H1 (cell line): ENCODE data around the gene IFT122. TPM values are rescaled to one million over a fixed set of nuclear protein-coding genes. Genes with fewer than 3 reads are reported as not detected.
"Not testable (repeated sequence)": the region's sequence is repeated elsewhere in the genome, so short reads cannot be mapped to it uniquely, and the experiment has no call there.

Experiments
- CTCF ChIA-PET: fragments of 300-600 bp; sonication (Branson Sonifier 250); formaldehyde crosslinking; loops from one replicate; lab custom pipeline; 2021; ENCODE audit not compliant: partially characterized antibody; lab: Charles Lee
- POLR2A ChIA-PET: fragments of 300-600 bp; sonication (Branson Sonifier 250); formaldehyde crosslinking; loops from one replicate; lab custom pipeline; 2021; ENCODE audit warnings: inconsistent platforms; ENCODE audit not compliant: partially characterized antibody; lab: Charles Lee
- DNase-seq, 2 experiments: peaks; one replicate each; pipeline versions ENCODE4 v3.0.0 to v3.0.0-alpha.2; 2010 to 2022; ENCODE audit warnings: low spot score in 2 of 2, low read depth in 1 of 2, mixed read lengths in 1 of 2
- FAIRE-seq: peaks from 2 replicates; lab custom pipeline; 2011; peaks lifted over from hg19 to GRCh38; lab: Jason Lieb, UNC
- H2AFZ ChIP-seq: 2 replicates; pipeline ENCODE4 v1.8.1; 2012; ENCODE audit warnings: low read length, inconsistent platforms
- H2AK5ac ChIP-seq: 2 replicates; pipeline ENCODE4 v1.6.1; 2013; ENCODE audit warnings: low read depth, low read length
- H2BK120ac ChIP-seq: replicated peaks from 2 replicates; pipeline ENCODE3; 2013; ENCODE audit warnings: low read depth, low read length, inconsistent platforms
- H2BK12ac ChIP-seq: 2 replicates; pipeline ENCODE4 v1.6.1; 2013; ENCODE audit warnings: low read depth, low read length
- H2BK15ac ChIP-seq: 2 replicates; pipeline ENCODE4 v1.6.1; 2013; ENCODE audit warnings: low read length
- H2BK20ac ChIP-seq: 2 replicates; pipeline ENCODE4 v1.6.1; 2013; ENCODE audit warnings: low read length
- H2BK5ac ChIP-seq: 2 replicates; pipeline ENCODE4 v1.6.1; 2013; ENCODE audit warnings: low read depth, low read length
- H3K14ac ChIP-seq: 2 replicates; pipeline ENCODE4 v1.6.1; 2013; ENCODE audit warnings: inconsistent platforms; ENCODE audit not compliant: insufficient read length
- H3K18ac ChIP-seq: 2 replicates; pipeline ENCODE4 v1.6.1; 2013; ENCODE audit warnings: low read length; ENCODE audit errors: extremely low read depth
- H3K23ac ChIP-seq: 2 replicates; pipeline ENCODE4 v1.6.1; 2013; ENCODE audit warnings: inconsistent platforms; ENCODE audit not compliant: insufficient read length
- H3K23me2 ChIP-seq: 2 replicates; pipeline ENCODE4 v1.6.1; 2013; ENCODE audit warnings: low read depth, low read length
- H3K27ac ChIP-seq: 2 replicates; pipeline ENCODE4 v1.6.1; 2011; ENCODE audit warnings: low read depth, low read length, inconsistent platforms
- H3K27me3 ChIP-seq, 4 experiments: replicated peaks in 1 of 4; 1 replicate in 1 of 4; 2 replicates in 3 of 4; pipeline versions ENCODE4 v1.6.1 to v1.8.1; 2011 to 2013; ENCODE audit warnings: low read length in 3 of 4, mild to moderate bottlenecking in 3 of 4, inconsistent platforms in 2 of 4, mixed read lengths in 2 of 4, moderate library complexity in 1 of 4; ENCODE audit not compliant: control insufficient read depth in 3 of 4, insufficient read depth in 3 of 4; ENCODE audit errors: extremely low read depth in 1 of 4
- H3K36me3 ChIP-seq, 4 experiments: 2 replicates each; pipeline versions ENCODE4 v1.6.1 to v1.8.1; 2011 to 2013; ENCODE audit warnings: mild to moderate bottlenecking in 4 of 4, low read length in 3 of 4, moderate library complexity in 2 of 4, control low read depth in 1 of 4, inconsistent platforms in 1 of 4; ENCODE audit not compliant: insufficient read depth in 4 of 4, control insufficient read depth in 2 of 4
- H3K4ac ChIP-seq: replicated peaks from 2 replicates; pipeline ENCODE3; 2013; ENCODE audit warnings: low read length, low read depth, mixed read lengths, inconsistent platforms; ENCODE audit not compliant: insufficient read length
- H3K4me1 ChIP-seq, 4 experiments: replicated peaks in 1 of 4; 1 replicate in 1 of 4; 2 replicates in 3 of 4; pipeline versions ENCODE4 v1.6.1 to v1.8.1; 2011 to 2013; ENCODE audit warnings: low read length in 3 of 4, inconsistent platforms in 2 of 4, mixed read lengths in 1 of 4; ENCODE audit not compliant: insufficient read depth in 4 of 4, control insufficient read depth in 3 of 4
- H3K4me2 ChIP-seq, 2 experiments: 2 replicates each; pipeline versions ENCODE4 v1.6.1 to v1.8.1; 2011 to 2013; ENCODE audit warnings: low read depth in 2 of 2, low read length in 2 of 2, control low read depth in 1 of 2, inconsistent platforms in 1 of 2, mild to moderate bottlenecking in 1 of 2; ENCODE audit not compliant: insufficient read depth in 1 of 2
- H3K4me3 ChIP-seq, 4 experiments: fragments of 200-600, 300-600 bp in 1 of 4; sonication (generic), shearing (Covaris generic), sonication (Bioruptor Twin) in 1 of 4; 2 replicates each; pipeline versions ENCODE4 v1.5.1 to v1.8.1; 2011 to 2016; ENCODE audit warnings: low read length in 4 of 4, low read depth in 3 of 4, control low read depth in 2 of 4, inconsistent platforms in 2 of 4, mild to moderate bottlenecking in 2 of 4, mixed read lengths in 1 of 4, moderate library complexity in 1 of 4; ENCODE audit not compliant: insufficient read depth in 2 of 4; ENCODE audit errors: extremely low read depth in 1 of 4
- H3K56ac ChIP-seq: replicated peaks from 2 replicates; pipeline ENCODE3; 2013; ENCODE audit warnings: low read depth, mild to moderate bottlenecking, mixed read lengths, low read length, inconsistent platforms; ENCODE audit not compliant: insufficient read length
- H3K79me1 ChIP-seq: 2 replicates; pipeline ENCODE4 v1.6.1; 2013; ENCODE audit warnings: low read depth, low read length, control low read depth
- H3K79me2 ChIP-seq, 2 experiments: 2 replicates each; pipeline versions ENCODE4 v1.6.1 to v1.8.1; 2012 to 2013; ENCODE audit warnings: low read length in 2 of 2, mild to moderate bottlenecking in 2 of 2, inconsistent platforms in 1 of 2; ENCODE audit not compliant: insufficient read depth in 2 of 2, control insufficient read depth in 1 of 2
- H3K9ac ChIP-seq, 4 experiments: replicated peaks in 1 of 4; 1 replicate in 1 of 4; 2 replicates in 3 of 4; pipeline versions ENCODE4 v1.6.1 to v1.8.1; 2011 to 2013; ENCODE audit warnings: low read depth in 3 of 4, low read length in 3 of 4, control low read depth in 2 of 4, mild to moderate bottlenecking in 2 of 4, moderate library complexity in 2 of 4, inconsistent platforms in 1 of 4; ENCODE audit errors: extremely low read depth in 1 of 4
- H3K9me3 ChIP-seq, 2 experiments: 2 replicates each; pipeline versions ENCODE4 v1.6.1 to v1.8.1; 2012 to 2013; ENCODE audit warnings: mild to moderate bottlenecking in 2 of 2, moderate library complexity in 2 of 2, control low read depth in 1 of 2, inconsistent platforms in 1 of 2, low read depth in 1 of 2, low read length in 1 of 2, mixed read lengths in 1 of 2; ENCODE audit not compliant: insufficient read depth in 2 of 2
- H4K20me1 ChIP-seq, 2 experiments: replicated peaks in 1 of 2; 2 replicates each; pipeline versions ENCODE3 to v1.8.1; 2011 to 2013; ENCODE audit warnings: inconsistent platforms in 2 of 2, low read length in 2 of 2, mild to moderate bottlenecking in 1 of 2; ENCODE audit not compliant: insufficient read depth in 2 of 2, control insufficient read depth in 1 of 2
- H4K5ac ChIP-seq: 2 replicates; pipeline ENCODE4 v1.6.1; 2013; ENCODE audit warnings: low read length, low read depth, mixed read lengths, inconsistent platforms; ENCODE audit not compliant: insufficient read length
- H4K8ac ChIP-seq: 2 replicates; pipeline ENCODE4 v1.8.0; 2013; ENCODE audit warnings: mild to moderate bottlenecking, moderate library complexity, low read length, inconsistent platforms; ENCODE audit not compliant: insufficient read depth; ENCODE audit errors: extremely low read depth
- H4K91ac ChIP-seq: replicated peaks from 2 replicates; pipeline ENCODE3; 2013; ENCODE audit warnings: low read length, mixed read lengths, inconsistent platforms; ENCODE audit not compliant: insufficient read length
- WGBS, 2 experiments: shearing (Covaris generic) in 1 of 2; methylation state at CpG; one replicate each; pipeline versions ENCODE4 v1.1.6 to v1.1.7; 2013 to 2015; ENCODE audit warnings: low lambda C conversion rate in 2 of 2, mixed read lengths in 2 of 2, inconsistent platforms in 1 of 2, low coverage in 1 of 2, missing lambda C conversion rate in 1 of 2; ENCODE audit not compliant: insufficient replicate concordance in 2 of 2, insufficient coverage in 1 of 2, insufficient read length in 1 of 2; ENCODE audit errors: extremely low coverage in 1 of 2, missing lambda C conversion rate in 1 of 2; 5-methylcytosine and 5-hydroxymethylcytosine counted together
- polyA plus RNA-seq, 7 experiments: library from polyadenylated mRNA; depleted of rRNA in 3 of 7; stranded (reverse) in 5 of 7; unstranded in 2 of 7; fragments of >200 nt in 5 of 7; fragments of 200-250 nt in 2 of 7; gene quantifications; 1 replicate in 5 of 7; 2 replicates in 1 of 7; 4 replicates in 1 of 7; pipeline versions ENCODE4 v1.2.1 to v1.2.3, GENCODE V29; 2011 to 2013; ENCODE audit warnings: missing spikeins in 2 of 7, mixed read lengths in 2 of 7
- total RNA-seq: library from RNA; stranded (reverse); fragmentation: NEBNext Ultra II Directional; extraction: Animal tissue kit (Norgen Biotek cat#: 25700); gene quantifications from 2 replicates; pipeline ENCODE4 v1.2.1, GENCODE V29; 2021

Gene IFT122
- total and polyA plus RNA-seq, 2 of the 8 experiments (the other 6 are each of a cell fraction or from before 2014, with no cell fraction given), result 23.7 to 25.1 TPM

GRCh38 chr3:129495006-129495639 lies 55.1 kb downstream of the IFT122 start:
- 77% methylated on average over 8 of the region's 10 CpGs; no CpG with 5 or more reads in 1 of the 2 experiments for WGBS, 2 experiments
- H3K9ac ChIP-seq, result not testable (repeated sequence)

GRCh38 chr3:129497876-129498275 lies 57.9 kb downstream of the IFT122 start:
- H3K9ac ChIP-seq, H2AFZ ChIP-seq, H2BK12ac ChIP-seq, H3K27ac ChIP-seq, H3K79me1 ChIP-seq, H3K4ac ChIP-seq, H4K20me1 ChIP-seq, H2BK5ac ChIP-seq, H2BK20ac ChIP-seq, H3K9me3 ChIP-seq, H2BK120ac ChIP-seq, CTCF ChIA-PET, H3K4me3 ChIP-seq, H3K23me2 ChIP-seq, H3K4me1 ChIP-seq, H4K5ac ChIP-seq, H4K91ac ChIP-seq, H3K18ac ChIP-seq, H3K56ac ChIP-seq, POLR2A ChIA-PET, H3K4me2 ChIP-seq, H4K8ac ChIP-seq, H2BK15ac ChIP-seq, H3K36me3 ChIP-seq, H3K14ac ChIP-seq, H2AK5ac ChIP-seq, FAIRE-seq, H3K27me3 ChIP-seq, H3K23ac ChIP-seq, H3K79me2 ChIP-seq, DNase-seq: not testable (repeated sequence)
- 93% methylated on average over 2 of the region's 2 CpGs; no CpG with 5 or more reads in 1 of the 2 experiments for WGBS, 2 experiments

More at GRCh38 chr3:129495006-129495639, 55.1 kb downstream of the IFT122 start:
- POLR2A ChIA-PET, H3K27me3 ChIP-seq, H3K23me2 ChIP-seq, H3K4me3 ChIP-seq, H3K4me1 ChIP-seq, H2BK20ac ChIP-seq, H3K4ac ChIP-seq, H4K20me1 ChIP-seq, H2AK5ac ChIP-seq, H3K56ac ChIP-seq, H4K5ac ChIP-seq, H3K27ac ChIP-seq, H4K91ac ChIP-seq, H3K23ac ChIP-seq, H2BK5ac ChIP-seq, H2AFZ ChIP-seq, H3K18ac ChIP-seq, H3K9me3 ChIP-seq, H3K79me2 ChIP-seq, H2BK120ac ChIP-seq, H3K79me1 ChIP-seq, H3K4me2 ChIP-seq, H4K8ac ChIP-seq, DNase-seq, H2BK15ac ChIP-seq, H3K14ac ChIP-seq, H3K36me3 ChIP-seq: not testable (repeated sequence)
- FAIRE-seq, result peak; percentile 93
- peak overlapping the region; percentile 90 for H2BK12ac ChIP-seq
- CTCF ChIA-PET, result interaction anchor here (1.3 to 11.2 kb wide), 3 partner anchors 10 to 86 kb away, joined by 3 to 93 read pairs (median 5); no protein-coding TSS in a partner anchor
